Measurements from ENCODE around the gene ZNF735.
"Not testable (repeated sequence)": the region's sequence is repeated elsewhere in the genome, so short reads cannot be mapped to it uniquely, and the experiment has no call there.

The ZNF735 gene

GRCh38 chr7:64206903-64207302 is at the start of gene ZNF735:
Gene ZNF735 (plus strand): TSS chr7:64207203. CDS start chr7:64207203, 0 bp downstream.
- DNase-seq (ENCODE audit: low spot score) = no peak

DNA sequence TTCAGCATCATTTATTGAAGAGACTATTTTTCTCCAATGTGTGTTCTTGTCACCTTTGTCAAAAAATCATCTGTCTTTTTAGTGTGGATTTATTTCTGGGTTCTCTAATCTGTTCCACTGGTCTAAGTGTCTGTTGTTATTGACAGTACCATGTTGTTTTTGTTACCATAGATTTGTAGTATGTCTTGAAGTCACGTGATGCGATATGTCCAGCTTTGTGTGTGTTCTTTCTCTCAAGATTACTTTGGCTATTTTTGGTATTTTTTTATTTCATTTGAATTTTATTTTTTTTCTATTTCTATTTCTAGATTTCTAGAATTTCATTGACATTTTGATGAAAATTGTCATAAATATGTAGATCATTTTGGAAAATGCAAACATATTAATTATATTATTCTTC is 36.0 kb upstream of the ZNF735 start:
- DNase-seq (ENCODE audit: low spot score) = not testable (repeated sequence)

- no peak for DNase-seq (ENCODE audit: low spot score)
Measured at GRCh38 chr7:64174328-64174727, 32.7 kb upstream of the ZNF735 start.

GRCh38 chr7:64174941-64175340 is 32.1 kb upstream of the ZNF735 start:
- DNase-seq (ENCODE audit: low spot score) = no peak

GRCh38 chr7:64180989-64181388 is 26.0 kb upstream of the ZNF735 start:
- DNase-seq (ENCODE audit: low spot score) = no peak

DNA sequence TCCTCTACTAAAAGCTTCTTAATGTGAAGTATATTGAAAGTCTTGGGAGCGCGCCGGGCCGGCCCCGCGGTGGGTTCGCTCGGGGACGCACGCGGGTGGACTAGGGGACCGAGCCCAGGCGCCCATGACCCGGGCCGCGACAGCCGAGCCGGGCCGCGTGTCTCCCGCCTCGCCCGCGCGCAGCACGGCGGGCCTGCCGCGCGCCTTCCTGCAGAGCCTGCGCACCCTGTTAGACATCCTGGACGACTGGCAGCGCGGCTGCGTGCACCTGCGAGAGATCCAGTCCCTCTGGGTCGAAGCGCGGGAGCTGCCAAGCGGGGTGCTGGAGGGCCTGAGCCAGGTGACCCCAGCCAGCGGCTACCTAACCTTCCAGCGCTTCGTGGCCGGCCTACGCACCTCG is 25.4 kb upstream of the ZNF735 start:
- DNase-seq (ENCODE audit: low spot score) = no peak

- DNase-seq (ENCODE audit: low spot score) = no peak
Measured at GRCh38 chr7:64182036-64182790, 24.8 kb upstream of the ZNF735 start.

GRCh38 chr7:64183126-64183742 is 23.8 kb upstream of the ZNF735 start:
- DNase-seq (ENCODE audit: low spot score) = no peak

GRCh38 chr7:64183827-64184372 is 23.1 kb upstream of the ZNF735 start:
- DNase-seq (ENCODE audit: low spot score) = no peak

- DNase-seq (ENCODE audit: low spot score) = no peak
Measured at GRCh38 chr7:64184376-64184775, 22.6 kb upstream of the ZNF735 start.

DNA sequence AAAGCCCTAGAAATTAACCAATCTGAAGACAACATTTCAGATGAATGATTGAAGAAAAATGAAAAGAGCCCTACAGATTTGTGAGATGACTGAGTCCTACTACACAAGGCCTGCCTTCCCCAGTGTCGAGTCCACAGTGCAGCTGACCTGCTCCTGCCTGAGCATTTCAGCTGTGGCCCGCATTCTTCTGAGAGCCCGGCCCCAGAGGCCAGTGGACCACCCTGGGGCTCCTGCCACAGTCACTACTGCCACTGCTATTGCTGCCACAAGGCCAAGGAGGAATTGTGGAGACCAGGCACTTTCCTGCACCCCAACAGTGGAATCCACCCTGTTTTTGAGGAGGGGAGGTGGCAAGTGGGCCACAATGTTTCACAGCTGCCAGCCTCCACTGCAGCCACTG is 19.6 kb upstream of the ZNF735 start:
- no peak for DNase-seq (ENCODE audit: low spot score)

GRCh38 chr7:64192148-64192704 is 14.8 kb upstream of the ZNF735 start:
- DNase-seq (ENCODE audit: low spot score) = no peak

- no peak for DNase-seq (ENCODE audit: low spot score)
Measured at GRCh38 chr7:64192775-64193174, 14.2 kb upstream of the ZNF735 start.

- DNase-seq (ENCODE audit: low spot score) = not testable (repeated sequence)
Measured at GRCh38 chr7:64219710-64220298, 12.8 kb downstream of the ZNF735 start.

- no peak for DNase-seq (ENCODE audit: low spot score)
Measured at GRCh38 chr7:64223366-64223765, 16.4 kb downstream of the ZNF735 start.

GRCh38 chr7:64228174-64228573 is 21.2 kb downstream of the ZNF735 start, which contains the start of gene ZNF679:
Gene ZNF679 (plus strand): TSS chr7:64228474. CDS start chr7:64249118, 20,644 bp downstream.
- DNase-seq (ENCODE audit: low spot score) = not testable (repeated sequence)

DNA sequence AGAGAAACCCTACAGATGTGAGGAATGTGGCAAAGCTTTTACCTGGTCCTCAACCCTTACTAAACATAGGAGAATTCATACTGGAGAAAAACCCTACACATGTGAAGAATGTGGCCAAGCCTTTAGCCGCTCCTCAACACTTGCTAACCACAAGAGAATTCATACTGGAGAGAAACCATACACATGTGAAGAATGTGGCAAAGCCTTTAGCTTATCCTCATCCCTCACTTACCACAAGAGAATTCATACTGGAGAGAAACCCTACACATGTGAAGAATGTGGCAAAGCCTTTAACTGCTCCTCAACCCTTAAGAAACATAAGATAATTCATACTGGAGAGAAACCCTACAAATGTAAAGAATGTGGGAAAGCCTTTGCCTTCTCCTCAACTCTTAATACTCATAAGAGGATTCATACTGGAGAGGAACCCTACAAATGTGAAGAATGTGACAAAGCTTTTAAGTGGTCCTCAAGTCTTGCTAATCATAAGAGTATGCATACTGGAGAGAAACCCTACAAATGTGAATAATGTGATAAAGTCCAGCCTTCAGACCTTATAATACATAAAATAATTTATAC is 59.4 kb downstream of the ZNF735 start:
- no peak for DNase-seq (ENCODE audit: low spot score)
